B cell (primary cell): ENCODE measurements around the gene BRD4. TPM values are rescaled to one million over a fixed set of nuclear protein-coding genes. Genes with fewer than 3 reads are reported as not detected.
A peak's percentile ranks its signal among the peaks of the same experiment; 100 is the strongest.

Experiments used
- ATAC-seq: fragments of 200-7000 bp; cut with Tn5 transposase; one replicate; pipeline ENCODE4 v1.10.0; 2021; ENCODE audit warnings: low read depth, mild to moderate bottlenecking, moderate number of reproducible peaks, moderate library complexity
- CTCF ChIA-PET: fragments of 350-600 bp; sonication (Branson Sonifier 250); formaldehyde crosslinking; loops from one replicate; lab custom pipeline; 2021; ENCODE audit warnings: antibody characterized with exemption, inconsistent platforms; lab: Charles Lee
- POLR2A ChIA-PET: fragments of 350-600 bp; sonication (Branson Sonifier 250); formaldehyde crosslinking; loops from one replicate; lab custom pipeline; 2021; ENCODE audit warnings: antibody characterized with exemption; lab: Charles Lee
- DNase-seq: peaks from one replicate; pipeline ENCODE4 v3.0.0; 2013
- H2AFZ ChIP-seq: 2 replicates; pipeline ENCODE4 v1.6.1; 2012; ENCODE audit warnings: mild to moderate bottlenecking, low read depth, low read length; ENCODE audit not compliant: insufficient read depth, poor library complexity, severe bottlenecking
- H3K27ac ChIP-seq, 2 donors: 1 replicate in 1 of 2; 2 replicates in 1 of 2; pipeline ENCODE4 v1.5.1; 2012 to 2013; ENCODE audit warnings: low read length in 2 of 2, mild to moderate bottlenecking in 2 of 2, moderate library complexity in 1 of 2
- H3K27me3 ChIP-seq, 4 experiments: fragments of 200-600 bp in 1 of 4; sonication (generic) in 1 of 4; replicated peaks in 1 of 4; 1 replicate in 2 of 4; 2 replicates in 2 of 4; pipeline versions ENCODE4 v1.6.1 to v1.7.0; 2013 to 2016; ENCODE audit warnings: low read length in 3 of 4, mild to moderate bottlenecking in 2 of 4, mixed read lengths in 1 of 4, moderate library complexity in 1 of 4; ENCODE audit not compliant: insufficient read depth in 4 of 4, control insufficient read depth in 3 of 4; ENCODE audit errors: control extremely low read depth in 1 of 4
- H3K36me3 ChIP-seq, 2 experiments: replicated peaks in 1 of 2; 1 replicate in 1 of 2; 2 replicates in 1 of 2; pipeline versions ENCODE4 v1.6.1 to v1.7.1; 2013; ENCODE audit warnings: low read length in 1 of 2; ENCODE audit not compliant: insufficient read depth in 2 of 2, control insufficient read depth in 1 of 2; ENCODE audit errors: control extremely low read depth in 1 of 2, extremely low read depth in 1 of 2
- H3K4me1 ChIP-seq, 2 donors: fragments of 200-600 bp in 1 of 2; sonication (generic) in 1 of 2; 1 replicate in 1 of 2; 2 replicates in 1 of 2; pipeline versions ENCODE4 v1.5.1 to v1.6.1; 2013 to 2017; ENCODE audit warnings: low read length in 2 of 2; ENCODE audit not compliant: control insufficient read depth in 2 of 2, insufficient read depth in 2 of 2
- H3K4me2 ChIP-seq: replicated peaks from 2 replicates; pipeline ENCODE3; 2012; ENCODE audit warnings: mild to moderate bottlenecking, low read depth, low read length; ENCODE audit not compliant: poor library complexity, severe bottlenecking
- H3K4me3 ChIP-seq, 5 experiments: fragments of 200-600 bp in 1 of 5; sonication (generic) in 1 of 5; 1 replicate in 3 of 5; 2 replicates in 2 of 5; pipeline versions ENCODE4 v1.5.1 to v1.7.0; 2011 to 2016; ENCODE audit warnings: low read length in 4 of 5, mild to moderate bottlenecking in 4 of 5, low read depth in 2 of 5, control low read depth in 1 of 5, moderate library complexity in 1 of 5; ENCODE audit not compliant: insufficient read depth in 1 of 5; ENCODE audit errors: control extremely low read depth in 1 of 5, extremely low read depth in 1 of 5
- H3K79me2 ChIP-seq: fragments of 200-600 bp; sonication (generic); one replicate; pipeline ENCODE4 v1.6.0; 2016; ENCODE audit warnings: low read length; ENCODE audit not compliant: control insufficient read depth, insufficient read depth
- H3K9ac ChIP-seq: fragments of 200-600 bp; sonication (generic); 2 replicates; pipeline ENCODE4 v1.6.1; 2017; ENCODE audit warnings: mild to moderate bottlenecking, low read length, moderate library complexity
- H3K9me3 ChIP-seq, 3 donors: one replicate each; pipeline versions ENCODE4 v1.6.1 to v1.7.1; 2013; ENCODE audit warnings: low read length in 2 of 3; ENCODE audit not compliant: control insufficient read depth in 2 of 3, insufficient read depth in 1 of 3; ENCODE audit errors: control extremely low read depth in 1 of 3
- H4K20me1 ChIP-seq: 2 replicates; pipeline ENCODE4 v1.6.0; 2012; ENCODE audit warnings: mild to moderate bottlenecking, low read length; ENCODE audit not compliant: insufficient read depth, control insufficient read depth, poor library complexity, severe bottlenecking
- H3K27ac Mint-ChIP-seq: one replicate; pipeline ENCODE4 v1.8.0; 2021; ENCODE audit warnings: mixed read lengths
- H3K27me3 Mint-ChIP-seq: one replicate; pipeline ENCODE4 v1.8.0; 2021; ENCODE audit warnings: mixed read lengths
- H3K4me1 Mint-ChIP-seq: one replicate; pipeline ENCODE4 v1.8.0; 2021; ENCODE audit warnings: mixed read lengths
- H3K4me3 Mint-ChIP-seq: one replicate; pipeline ENCODE4 v1.8.0; 2021; ENCODE audit warnings: mixed read lengths
- H3K9me3 Mint-ChIP-seq: one replicate; pipeline ENCODE4 v1.8.0; 2022; ENCODE audit warnings: mixed read lengths; ENCODE audit not compliant: insufficient read depth
- EZH2 ChIP-seq: IDR thresholded peaks from 2 replicates; pipeline ENCODE4 v1.6.1; 2012; ENCODE audit warnings: borderline replicate concordance, low read depth, mild to moderate bottlenecking, moderate library complexity, low read length; ENCODE audit not compliant: insufficient read depth, poor library complexity, severe bottlenecking
- WGBS: methylation state at CpG from one replicate; pipeline ENCODE4 v1.1.5; 2013; ENCODE audit warnings: missing lambda C conversion rate; ENCODE audit not compliant: insufficient coverage; 5-methylcytosine and 5-hydroxymethylcytosine counted together
- intact Hi-C: fragments of 100-400 bp; cut with micrococcal nuclease; formaldehyde crosslinking; loops from one replicate; pipeline ENCODE4 v1.10.0; 2022
- polyA plus RNA-seq: library from polyadenylated mRNA; depleted of rRNA; stranded (reverse); fragments of >200 nt; gene quantifications from 2 replicates; pipeline ENCODE4 v1.2.3, GENCODE V29; 2012
- total RNA-seq, 2 donors: library from RNA; stranded (reverse); fragments of 120-200 nt in 1 of 2; gene quantifications; 1 replicate in 1 of 2; 2 replicates in 1 of 2; pipeline versions ENCODE4 v1.2.3 to v1.2.4, GENCODE V29; 2013 to 2022
- TF ChIP-seq, protein P1 (sequence below): fragments of 200-600 bp; IDR thresholded peaks from one replicate; pipeline ENCODE4 v1.8.0; 2022; ENCODE audit warnings: antibody characterized with exemption, mild to moderate bottlenecking

BRD4 gene
- total and polyA plus RNA-seq, 2 donors (not counting 1 experiment from before 2014, with no cell fraction given), result 30.7 to 209 TPM

DNA sequence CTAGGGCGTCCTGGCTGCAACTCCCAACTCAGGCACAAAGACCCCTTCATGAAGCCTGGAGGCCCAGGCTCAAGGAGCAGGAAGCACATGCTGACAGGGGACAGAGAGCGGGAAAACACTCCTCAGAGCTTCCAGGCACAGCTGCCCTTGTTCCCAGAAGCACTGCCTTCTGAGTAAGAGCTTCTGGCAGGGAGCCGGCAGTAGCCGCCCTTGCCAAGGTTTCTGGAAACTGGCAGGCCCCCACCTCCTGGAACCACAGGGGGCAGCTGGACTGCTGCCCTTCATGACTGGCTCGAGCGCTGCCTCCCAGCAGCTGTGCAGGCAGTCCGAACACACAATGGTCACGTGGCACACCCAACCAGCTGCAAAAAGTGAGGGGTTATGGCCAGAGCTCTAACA lies 66.5 kb downstream of the BRD4 start:
- H3K27ac Mint-ChIP-seq, result no peak overlapping the region

DNA sequence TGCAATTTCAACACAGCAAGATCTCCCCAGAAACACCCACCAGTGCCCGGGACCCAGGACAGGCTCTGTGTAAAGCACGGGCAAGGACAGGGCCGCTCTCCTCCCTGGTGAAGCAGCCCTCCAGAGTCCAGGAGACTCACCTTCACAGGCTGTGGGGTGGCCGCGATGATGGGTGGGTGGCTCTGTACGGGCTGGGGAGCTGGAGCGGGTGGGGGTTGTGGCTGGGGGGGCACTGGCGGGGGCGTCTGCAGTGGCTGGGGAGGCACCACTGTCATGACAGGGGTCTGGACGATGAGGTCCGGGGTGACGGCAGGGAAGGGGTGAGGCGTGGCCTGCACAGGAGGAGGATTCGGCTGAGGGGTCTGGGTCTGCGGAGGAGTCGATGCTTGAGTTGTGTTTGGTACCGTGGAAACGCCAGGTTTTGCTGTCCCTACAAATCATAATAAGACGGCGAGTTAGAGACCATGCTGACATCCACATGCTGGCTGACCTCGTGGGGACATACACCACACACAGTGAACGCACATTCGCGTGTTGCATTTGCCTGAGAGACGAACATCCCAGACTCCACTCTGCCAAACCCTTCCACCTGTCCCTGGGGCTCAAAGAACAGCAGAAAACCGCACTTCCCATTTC lies 67.0 kb downstream of the BRD4 start:
- H3K4me3 Mint-ChIP-seq, result no peak overlapping the region
- H3K27me3 ChIP-seq, result no peaks in the 10 kb centered on the region
- H4K20me1 ChIP-seq, result peaks cover 97% of the 10 kb centered on the region

More for the DNA sequence above, 66.5 kb downstream of the BRD4 start:
- ATAC-seq, result no peak
- CTCF ChIA-PET, result interaction anchor here (0.9 to 1.6 kb wide), 2 partner anchors 17 to 154 kb away, joined by 4 to 7 read pairs; partner anchors contain the start of gene AKAP8L
- Histone ChIP-seq H3K9me3 (no peaks in the 10 kb centered on the region), H3K4me1 (no peaks in the 10 kb centered on the region), H4K20me1 (peaks cover 97% of the 10 kb centered on the region), H3K79me2 (peaks cover 76% of the 10 kb centered on the region), H2AFZ (no peak overlapping the region), H3K4me3 (no peak overlapping the region), H3K27ac (no peak overlapping the region), H3K36me3 (peaks cover 4 to 94% of the 10 kb centered on the region in 2 experiments), H3K9ac (no peak overlapping the region), H3K27me3 (no peaks in the 10 kb centered on the region), H3K4me2 (no peak overlapping the region)
- no peak overlapping the region for H3K4me3 Mint-ChIP-seq
- peaks cover 14% of the 10 kb centered on the region for H3K4me1 Mint-ChIP-seq
- DNase-seq, result no peak
- no peaks in the 10 kb centered on the region for H3K27me3 Mint-ChIP-seq
- intact Hi-C loops, result loop anchor here (2.0 kb wide), 1 partner anchor 65 kb away; no protein-coding TSS in a partner anchor
- 98% methylated on average over 8 of the region's 8 CpGs for WGBS
- TF ChIP-seq, protein P1, sequence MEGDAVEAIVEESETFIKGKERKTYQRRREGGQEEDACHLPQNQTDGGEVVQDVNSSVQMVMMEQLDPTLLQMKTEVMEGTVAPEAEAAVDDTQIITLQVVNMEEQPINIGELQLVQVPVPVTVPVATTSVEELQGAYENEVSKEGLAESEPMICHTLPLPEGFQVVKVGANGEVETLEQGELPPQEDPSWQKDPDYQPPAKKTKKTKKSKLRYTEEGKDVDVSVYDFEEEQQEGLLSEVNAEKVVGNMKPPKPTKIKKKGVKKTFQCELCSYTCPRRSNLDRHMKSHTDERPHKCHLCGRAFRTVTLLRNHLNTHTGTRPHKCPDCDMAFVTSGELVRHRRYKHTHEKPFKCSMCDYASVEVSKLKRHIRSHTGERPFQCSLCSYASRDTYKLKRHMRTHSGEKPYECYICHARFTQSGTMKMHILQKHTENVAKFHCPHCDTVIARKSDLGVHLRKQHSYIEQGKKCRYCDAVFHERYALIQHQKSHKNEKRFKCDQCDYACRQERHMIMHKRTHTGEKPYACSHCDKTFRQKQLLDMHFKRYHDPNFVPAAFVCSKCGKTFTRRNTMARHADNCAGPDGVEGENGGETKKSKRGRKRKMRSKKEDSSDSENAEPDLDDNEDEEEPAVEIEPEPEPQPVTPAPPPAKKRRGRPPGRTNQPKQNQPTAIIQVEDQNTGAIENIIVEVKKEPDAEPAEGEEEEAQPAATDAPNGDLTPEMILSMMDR, result no peak
- TF ChIP-seq EZH2, result no peak
- POLR2A ChIA-PET, result interaction anchor here (0.7 kb wide), 1 partner anchor 113 kb away, joined by 3 read pairs; no protein-coding TSS in a partner anchor
- no peaks in the 10 kb centered on the region for H3K9me3 Mint-ChIP-seq

More for the DNA sequence above, 67.0 kb downstream of the BRD4 start:
- ChIA-PET CTCF (interaction anchor here (1.6 to 3.5 kb wide), 2 partner anchors 114 to 154 kb away, joined by 7 to 24 read pairs; partner anchors contain the start of genes AKAP8 and AKAP8L), POLR2A (interaction anchor here (0.7 kb wide), 1 partner anchor 114 kb away, joined by 3 read pairs; no protein-coding TSS in a partner anchor)
- Mint-ChIP-seq H3K4me1 (peaks cover 9% of the 10 kb centered on the region), H3K9me3 (no peaks in the 10 kb centered on the region), H3K27me3 (no peaks in the 10 kb centered on the region), H3K27ac (peak overlapping the region; percentile 26)
- H2AFZ ChIP-seq, result no peak overlapping the region
- 93% methylated on average over 19 of the region's 26 CpGs for WGBS
- no peak overlapping the region for H3K4me2 ChIP-seq
- no peak for DNase-seq
- intact Hi-C loops, result loop anchor here (2.0 kb wide), 1 partner anchor 65 kb away; no protein-coding TSS in a partner anchor
- no peak overlapping the region for H3K27ac ChIP-seq
- H3K79me2 ChIP-seq, result peaks cover 76% of the 10 kb centered on the region
- no peaks in the 10 kb centered on the region for H3K4me1 ChIP-seq
- H3K4me3 ChIP-seq, result no peak overlapping the region
- peaks cover 4 to 94% of the 10 kb centered on the region in 2 experiments for H3K36me3 ChIP-seq
- no peak for ATAC-seq
- no peaks in the 10 kb centered on the region for H3K9me3 ChIP-seq
- H3K9ac ChIP-seq, result no peak overlapping the region
- TF ChIP-seq EZH2, result no peak
- TF ChIP-seq, protein P1, result no peak
